GM18507 (cell line): ENCODE results near the gene ATP6V1G3.
"Not testable (repeated sequence)": the region's sequence is repeated elsewhere in the genome, so short reads cannot be mapped to it uniquely, and the experiment has no call there.

Source experiments
- DNase-seq: peaks from one replicate; pipeline ENCODE4 v3.0.0; 2011; ENCODE audit warnings: low read depth; ENCODE audit not compliant: insufficient read length; ENCODE audit errors: extremely low spot score
- FAIRE-seq: peaks from 2 replicates; lab custom pipeline; 2011; peaks lifted over from hg19 to GRCh38; lab: Jason Lieb, UNC

ATP6V1G3 gene

DNA sequence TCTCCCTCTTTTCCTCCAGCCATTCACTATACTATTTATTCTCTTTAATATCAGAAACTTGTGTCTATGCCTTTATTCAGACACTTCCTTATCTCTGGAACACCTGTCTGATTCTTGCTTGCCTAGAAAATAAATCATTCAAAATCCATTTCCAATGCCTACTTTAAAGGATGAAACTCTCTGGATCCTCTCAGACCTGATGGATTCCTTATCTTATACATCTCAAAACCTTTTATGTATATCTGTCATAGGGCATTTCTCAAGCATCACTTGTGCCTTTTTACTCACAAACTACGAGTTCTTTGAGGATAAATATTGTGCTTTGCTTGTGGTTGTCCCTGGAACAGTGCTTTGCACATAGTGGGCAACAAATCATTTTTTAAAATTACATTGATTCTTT is 3.8 kb upstream of the ATP6V1G3 start:
- DNase-seq: no peak
- FAIRE-seq: no peak

DNA sequence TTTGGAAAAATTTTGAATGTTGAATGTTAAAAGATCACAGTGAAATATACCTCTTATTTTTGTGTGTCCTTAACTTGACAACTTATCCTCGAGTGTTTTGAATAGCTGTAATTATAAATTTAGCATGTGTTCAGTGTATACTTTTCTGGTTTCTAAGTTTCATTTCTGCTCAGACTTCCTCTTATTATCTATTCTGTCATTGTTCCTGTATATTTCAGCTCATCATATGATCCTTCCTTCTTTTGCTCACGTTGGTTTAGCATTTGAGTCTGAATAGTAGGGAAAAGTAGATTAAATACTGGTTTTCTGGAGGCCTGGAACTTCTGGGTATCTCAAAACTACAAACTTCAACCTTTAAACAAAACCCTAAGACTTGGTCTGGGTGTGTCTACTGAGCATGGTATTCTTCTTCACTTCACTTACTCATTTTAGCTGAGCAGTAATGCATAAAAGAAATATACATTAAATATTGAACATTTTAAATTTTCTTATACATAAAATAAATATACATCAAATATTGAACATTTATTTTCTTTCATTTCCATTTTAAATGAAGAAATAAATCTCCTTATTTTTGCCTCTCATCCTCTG is 3.3 kb upstream of the ATP6V1G3 start:
- FAIRE-seq: peak; percentile 78
- DNase-seq: no peak

DNA sequence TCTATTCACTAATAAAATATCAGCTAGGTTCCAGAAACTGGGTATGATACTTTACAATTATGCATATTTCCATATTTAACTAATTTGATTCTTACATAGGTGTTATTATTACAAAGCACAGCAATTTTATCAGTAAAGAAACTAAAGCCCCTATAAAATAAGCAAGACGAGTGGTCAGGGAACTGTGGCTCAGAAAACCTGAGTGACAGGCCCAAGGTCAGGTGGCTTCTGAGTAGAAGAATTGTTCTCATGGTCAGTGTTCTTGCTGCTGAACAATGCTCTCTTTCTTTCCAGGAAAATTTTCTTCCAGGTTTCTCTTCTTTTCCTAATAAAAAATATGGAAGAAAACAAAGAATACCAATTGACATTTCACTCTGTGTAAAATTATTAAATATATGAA is 2.2 kb upstream of the ATP6V1G3 start:
- FAIRE-seq: no peak
- DNase-seq: no peak

DNA sequence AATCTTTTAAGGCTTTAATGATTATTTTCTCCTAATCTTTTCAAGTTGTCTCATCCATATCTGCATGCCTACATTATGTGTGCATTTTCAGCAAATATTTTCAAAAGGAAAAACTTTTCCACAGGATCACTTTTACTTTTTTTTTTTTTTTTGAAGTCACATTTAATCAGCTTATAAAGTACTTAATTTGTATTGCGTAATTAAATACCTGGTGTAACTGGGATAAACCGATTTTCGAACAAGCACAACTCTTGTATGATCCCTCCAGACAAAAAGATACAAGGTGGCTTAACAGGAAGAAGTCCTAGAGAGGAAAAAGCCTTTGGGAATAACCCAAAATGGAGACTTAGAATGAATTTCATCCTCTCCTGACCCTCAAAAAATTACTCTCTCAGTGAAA is 1.3 kb upstream of the ATP6V1G3 start:
- FAIRE-seq (no peak), DNase-seq (no peak)

DNA sequence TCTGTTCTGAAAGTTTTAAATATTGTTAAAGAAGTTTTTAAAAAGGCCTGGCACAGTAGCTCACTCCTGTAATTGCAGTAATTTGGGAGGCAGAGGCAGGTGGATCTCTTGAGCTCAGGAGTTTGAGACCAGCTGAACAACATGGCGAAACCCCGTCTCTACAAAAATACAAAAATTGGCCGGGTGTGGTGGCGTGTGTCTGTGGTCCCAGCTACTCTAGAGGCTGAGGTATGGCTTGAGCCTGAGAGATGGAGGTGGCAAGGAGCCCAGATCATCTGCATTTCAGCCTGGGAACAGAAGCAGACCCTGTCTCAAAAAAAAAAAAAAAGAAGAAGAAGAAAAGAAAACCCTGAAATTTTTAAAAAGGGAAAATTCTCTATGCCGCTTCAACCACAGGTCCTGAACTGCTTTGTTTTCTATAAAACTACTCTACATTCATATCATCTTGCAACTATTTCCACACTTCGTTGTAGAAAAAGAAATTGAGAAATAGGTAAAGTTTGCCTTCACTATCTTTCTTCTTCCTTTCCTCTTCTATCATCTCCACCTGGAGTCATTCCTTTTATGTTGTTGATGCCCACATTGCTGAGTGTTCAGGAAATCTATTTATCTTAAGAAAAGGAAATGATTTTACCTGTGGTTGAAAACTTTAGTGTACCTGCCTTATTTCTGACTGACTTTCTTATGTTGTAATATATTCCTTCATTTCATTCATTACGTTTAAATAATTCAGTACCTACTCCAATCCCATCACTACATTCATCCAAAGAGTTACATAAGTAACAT is 1.7 kb downstream of the ATP6V1G3 start:
- FAIRE-seq (no peak), DNase-seq (no peak)

DNA sequence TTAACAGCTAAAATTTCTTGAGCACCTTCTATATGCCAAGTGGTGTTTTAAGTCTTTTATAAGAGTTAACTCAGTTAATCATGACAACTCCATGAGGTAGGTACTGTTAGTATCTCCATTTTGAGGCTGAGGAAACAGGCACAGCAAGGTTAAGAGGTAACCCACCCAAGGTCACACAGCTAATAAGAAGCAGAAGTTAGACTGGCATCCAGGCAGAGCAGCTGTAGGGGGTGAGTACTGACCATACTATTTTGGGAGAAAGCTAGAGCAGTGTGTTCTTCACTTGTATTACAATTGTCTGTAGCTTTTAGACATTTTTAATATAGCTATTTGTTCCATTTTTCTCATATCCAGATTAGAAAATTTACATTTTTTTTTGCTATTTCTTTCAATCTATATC is 4.8 kb downstream of the ATP6V1G3 start:
- DNase-seq: no peak
- no peak for FAIRE-seq

DNA sequence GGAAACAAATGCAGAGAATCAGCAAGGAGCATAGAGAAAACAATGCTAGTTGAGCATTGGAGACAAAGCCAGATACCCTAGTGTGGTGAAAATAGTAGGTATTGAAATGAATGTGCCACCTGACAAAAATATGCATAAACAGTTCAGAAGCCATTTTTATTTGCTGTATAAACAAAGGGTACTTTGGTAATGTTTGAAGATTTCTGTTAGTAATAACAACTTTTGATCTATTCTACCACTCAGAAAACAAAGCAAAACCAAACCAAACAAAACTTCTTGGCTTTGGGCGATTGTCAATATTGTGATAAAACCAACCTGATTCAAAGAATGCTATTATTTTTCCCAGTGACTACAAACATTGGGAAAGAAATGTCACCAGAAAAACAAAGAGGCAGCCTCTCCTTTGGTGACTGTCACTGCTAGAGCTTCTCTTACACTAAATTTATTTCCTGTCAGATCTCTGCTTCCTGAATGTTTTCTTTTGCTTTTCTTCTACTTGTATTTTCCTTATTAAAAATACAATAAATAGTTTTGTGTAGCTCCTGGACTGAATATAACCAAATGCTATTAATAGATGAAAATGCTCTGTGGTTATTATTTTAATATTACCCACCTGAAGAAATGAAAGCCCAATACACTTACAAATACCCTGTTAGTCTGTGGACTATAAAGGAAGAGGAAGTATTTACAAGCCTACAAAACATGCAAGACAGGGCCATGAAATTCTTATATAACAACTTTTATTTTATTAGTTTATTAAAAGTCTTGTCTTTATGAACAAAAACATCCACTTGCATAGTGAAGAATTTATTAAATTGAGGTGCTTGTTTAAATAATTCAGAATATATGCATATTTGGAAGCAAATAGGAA is 5.7 kb downstream of the ATP6V1G3 start:
- FAIRE-seq (no peak), DNase-seq (no peak)

DNA sequence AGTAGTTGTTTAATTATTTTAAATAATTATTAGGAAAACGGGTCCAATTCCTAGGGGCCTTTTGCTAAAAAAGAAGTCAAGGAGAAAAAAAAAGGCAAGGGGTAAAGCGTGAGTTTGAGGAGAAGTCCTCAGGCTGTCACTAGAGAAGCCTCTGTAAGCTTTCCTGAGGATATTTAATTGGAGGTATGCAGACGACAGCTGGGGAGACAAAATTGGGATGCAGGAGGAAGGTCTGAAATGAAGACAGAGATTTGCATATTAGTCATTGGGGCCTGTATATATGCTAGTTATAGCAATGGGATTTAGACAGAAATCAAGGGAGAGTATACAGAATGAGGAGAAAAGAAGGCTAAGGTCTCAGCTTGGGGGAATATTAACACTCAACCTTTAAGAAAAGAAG is 8.6 kb downstream of the ATP6V1G3 start:
- FAIRE-seq: no peak

DNA sequence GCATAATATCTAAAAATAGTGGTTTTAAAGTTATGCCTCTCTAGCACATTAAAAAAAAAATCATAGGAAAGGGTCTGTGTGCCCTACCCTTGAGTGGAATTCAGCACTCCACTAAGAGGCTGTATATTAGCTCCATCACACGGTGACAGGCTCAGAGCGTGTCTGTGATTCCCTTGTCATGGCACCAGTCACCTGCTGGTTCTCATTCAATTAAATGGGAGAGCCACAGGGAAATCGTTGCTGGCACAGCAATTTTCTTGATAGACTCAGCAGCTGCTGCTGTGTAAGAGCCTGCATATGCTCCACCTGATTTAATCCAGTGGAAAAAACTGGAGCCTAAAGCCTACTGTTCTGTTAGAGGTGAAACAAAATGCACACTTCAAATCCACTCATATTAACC is 9.5 kb downstream of the ATP6V1G3 start:
- DNase-seq (no peak), FAIRE-seq (no peak)

More for the DNA sequence above, 8.6 kb downstream of the ATP6V1G3 start:
- DNase-seq: no peak

DNA sequence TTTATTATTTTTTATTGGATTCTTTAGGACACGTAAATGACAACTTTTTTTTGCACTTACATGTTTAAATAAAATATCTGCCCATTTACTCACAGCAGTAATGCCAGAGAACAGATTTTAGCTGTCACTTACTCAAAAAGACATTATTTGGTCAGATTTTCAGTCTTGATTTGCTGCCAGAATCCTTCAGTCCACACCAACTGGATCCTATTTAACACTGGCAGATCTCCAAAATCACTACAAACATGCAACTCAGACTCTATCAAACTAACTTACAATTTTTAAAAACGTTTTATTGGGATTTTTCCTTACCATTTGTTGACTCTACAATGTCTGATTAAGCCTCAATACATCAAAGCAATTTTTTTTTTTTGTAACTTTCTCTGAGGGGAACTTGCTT is 11.1 kb downstream of the ATP6V1G3 start:
- DNase-seq: no peak
- FAIRE-seq: no peak

DNA sequence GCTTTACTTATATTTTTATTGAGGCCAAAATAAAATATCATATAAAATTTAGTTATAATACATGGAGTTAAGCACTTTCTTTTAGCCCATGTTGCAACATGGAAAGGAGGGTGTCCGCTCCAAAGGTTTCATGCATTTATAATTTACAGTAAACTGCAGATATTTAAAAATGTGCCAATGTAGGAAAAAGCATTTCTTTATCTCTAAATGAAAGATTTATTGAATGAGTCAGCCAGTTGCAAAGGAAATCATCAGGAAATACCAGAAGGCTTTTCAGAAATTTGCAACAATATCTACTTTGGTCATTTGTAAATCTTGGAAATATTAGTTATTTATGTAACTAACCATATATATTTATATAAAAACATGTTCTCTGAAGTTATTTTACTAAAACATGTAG is 12.1 kb downstream of the ATP6V1G3 start:
- FAIRE-seq (no peak), DNase-seq (no peak)

DNA sequence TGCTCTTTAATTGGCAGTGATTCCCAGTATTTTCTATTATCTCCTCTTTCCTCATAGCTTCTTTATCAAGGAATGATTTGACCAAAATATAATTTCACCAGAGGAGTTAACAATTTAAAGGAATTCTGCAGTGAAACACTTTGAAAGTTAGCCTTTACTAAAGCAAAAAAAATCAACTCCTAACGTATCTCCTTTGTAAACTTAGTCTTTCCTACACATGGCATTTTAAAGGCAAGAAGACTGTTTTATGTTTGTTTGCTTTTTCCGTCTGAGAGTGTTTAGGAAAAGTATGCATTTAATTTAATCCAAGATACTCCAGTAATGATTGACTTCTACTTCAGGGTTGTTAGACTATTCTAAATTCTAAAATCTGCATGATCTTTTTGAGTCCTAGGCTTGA is 15.9 kb downstream of the ATP6V1G3 start:
- DNase-seq (no peak), FAIRE-seq (peak; percentile 29)

DNA sequence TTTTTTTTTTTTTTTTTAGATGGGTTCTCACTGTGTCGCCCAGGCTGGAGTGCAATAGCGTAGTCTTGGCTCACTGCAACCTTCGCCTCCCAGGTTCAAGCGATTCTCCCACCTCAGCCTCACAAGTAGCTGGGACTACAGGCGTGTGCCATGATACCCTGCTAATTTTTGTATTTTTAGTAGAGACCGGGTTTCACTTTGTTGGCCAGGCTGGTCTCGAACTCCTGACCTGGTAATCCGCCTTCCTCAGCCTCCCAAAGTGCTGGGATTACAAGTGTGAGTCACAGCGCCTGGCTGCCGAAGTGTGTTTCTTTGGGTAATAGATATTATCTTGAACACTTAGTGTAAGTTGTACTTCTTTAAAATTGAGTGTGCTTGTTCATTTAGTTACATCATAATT is 16.4 kb downstream of the ATP6V1G3 start:
- not testable (repeated sequence) for DNase-seq, FAIRE-seq

DNA sequence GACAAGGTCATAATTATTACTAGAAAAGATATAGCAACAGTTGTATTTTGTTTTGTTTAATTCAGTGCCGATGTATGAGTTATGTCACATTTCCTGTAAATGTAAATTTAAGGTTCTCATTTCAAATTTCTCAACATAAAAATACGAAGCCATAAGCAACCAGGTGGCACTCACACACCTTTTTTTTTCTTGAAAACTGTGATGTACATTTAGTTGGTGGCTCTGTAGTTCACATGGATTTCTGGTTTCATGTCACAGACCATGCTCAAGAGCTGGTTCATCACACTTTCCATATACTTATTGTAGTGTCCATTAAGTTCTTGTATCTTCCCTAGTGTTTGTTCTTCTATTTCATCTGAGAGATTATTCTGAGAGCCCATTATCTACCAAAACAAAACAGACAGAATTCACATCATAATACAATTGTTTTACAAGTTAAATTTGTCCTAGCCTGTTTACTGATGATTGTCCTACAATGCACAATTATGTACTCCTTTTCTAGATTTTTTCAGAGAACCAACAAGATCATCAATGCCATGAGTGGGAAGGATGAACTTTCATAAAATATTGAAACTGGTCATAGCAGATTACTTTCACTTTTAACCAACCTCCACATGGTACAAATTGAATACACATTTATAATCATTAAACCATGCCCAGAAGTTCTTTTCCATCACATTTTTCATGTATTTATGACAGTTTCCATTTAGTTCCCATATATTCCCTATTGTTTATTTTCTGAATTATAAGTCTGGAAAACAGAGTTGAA is 17.1 kb downstream of the ATP6V1G3 start:
- no peak for DNase-seq
- FAIRE-seq: no peak

DNA sequence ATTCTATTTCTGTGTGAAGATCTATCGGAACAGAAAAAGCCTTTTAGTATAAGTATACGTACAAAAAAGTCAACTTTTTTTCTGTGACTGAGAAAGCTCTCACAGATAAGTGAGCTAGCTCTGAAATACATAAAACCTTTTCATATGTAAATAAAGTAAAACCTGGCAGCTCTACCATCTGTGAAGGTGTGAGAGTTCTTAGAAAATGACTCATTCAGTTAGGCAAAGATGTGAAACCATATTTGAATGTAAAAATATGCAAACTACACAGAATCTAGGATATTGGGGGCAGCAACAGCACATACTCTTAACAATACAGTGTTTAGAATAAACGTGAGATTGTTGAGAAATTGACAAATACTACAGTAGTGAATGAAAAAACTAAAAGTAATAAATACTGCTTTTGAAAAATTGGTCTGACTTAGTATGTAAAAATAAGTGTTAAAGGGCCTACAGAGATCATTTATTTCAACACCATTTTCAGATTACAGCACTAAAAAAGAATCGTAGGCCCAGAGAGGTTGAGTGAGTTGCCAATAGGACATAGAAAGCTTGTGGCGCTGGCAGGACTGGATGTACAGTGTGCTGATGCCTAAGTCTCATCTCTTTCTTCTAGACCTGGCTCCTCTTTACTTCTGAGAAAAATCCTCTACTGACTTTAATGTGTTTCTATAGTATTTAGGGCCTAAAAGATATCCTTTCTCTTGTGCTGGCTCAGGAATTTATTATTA is 19.8 kb downstream of the ATP6V1G3 start:
- FAIRE-seq (peak; percentile 89), DNase-seq (peak; percentile 49)

DNA sequence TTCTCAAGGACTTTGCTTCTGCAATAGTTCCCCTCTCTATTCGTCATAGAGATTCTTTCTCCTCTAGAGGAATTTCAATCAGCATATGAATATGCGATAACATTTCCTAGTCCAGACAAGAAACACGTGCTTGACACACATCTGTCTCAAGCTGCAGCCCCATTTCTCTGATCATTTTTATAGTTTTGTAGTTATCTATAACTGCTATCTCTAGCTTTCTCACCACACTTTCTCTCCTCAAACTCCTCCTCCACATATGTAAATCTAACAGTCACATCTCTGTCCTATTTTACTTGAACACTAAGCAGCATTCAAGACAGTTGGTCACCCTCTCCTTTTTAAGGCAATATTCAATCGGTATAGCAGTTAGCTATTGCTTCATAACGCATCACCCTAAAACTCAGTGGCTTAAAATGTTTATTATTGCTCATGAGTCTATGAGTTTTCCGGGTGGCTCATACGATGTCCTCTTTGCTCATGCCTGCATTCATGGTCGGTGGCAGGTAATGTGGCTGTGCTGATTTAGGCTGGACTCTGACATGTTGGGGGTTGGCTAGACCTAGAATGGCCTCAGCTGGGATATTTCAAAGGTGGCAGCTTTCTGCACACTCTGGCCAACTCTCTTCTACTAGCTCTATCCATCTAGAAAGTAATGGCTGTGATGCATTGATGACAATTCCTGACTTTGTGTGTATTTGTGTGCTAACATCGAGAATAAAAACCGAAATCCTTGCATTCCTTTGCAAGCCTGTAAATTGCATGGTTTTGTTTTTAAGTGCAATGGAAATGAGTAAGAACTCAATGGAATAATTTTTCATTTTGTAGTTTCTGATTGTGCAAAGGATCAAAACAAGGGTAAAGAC is 20.6 kb downstream of the ATP6V1G3 start:
- FAIRE-seq (peak; percentile 42), DNase-seq (no peak)

DNA sequence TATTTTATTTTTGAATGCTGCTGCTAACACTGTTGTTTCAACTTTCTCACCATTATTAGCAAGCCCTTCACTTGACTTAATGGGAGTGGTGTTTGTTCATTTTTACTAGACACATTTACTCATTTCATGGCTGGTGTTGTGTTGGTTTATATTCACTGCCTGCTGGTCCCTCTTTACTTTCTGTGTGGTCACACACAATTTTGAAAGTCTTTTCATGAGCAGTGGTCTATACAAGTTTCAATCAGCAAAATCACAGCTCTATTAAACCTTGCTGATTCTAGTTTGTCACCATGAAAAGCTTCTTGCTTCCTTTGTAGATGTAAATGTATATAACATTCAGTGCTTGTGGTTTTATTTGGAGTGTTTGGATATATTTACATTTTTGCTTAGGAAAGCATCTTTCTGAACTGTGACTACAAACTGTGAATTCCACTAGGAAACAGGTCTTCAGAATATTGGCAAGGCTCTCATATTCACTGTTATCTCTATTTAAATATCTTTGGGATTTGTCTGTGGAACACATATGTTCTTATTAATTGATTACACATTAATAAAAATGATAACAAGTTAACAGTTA is 22.8 kb downstream of the ATP6V1G3 start:
- DNase-seq (no peak), FAIRE-seq (no peak)

DNA sequence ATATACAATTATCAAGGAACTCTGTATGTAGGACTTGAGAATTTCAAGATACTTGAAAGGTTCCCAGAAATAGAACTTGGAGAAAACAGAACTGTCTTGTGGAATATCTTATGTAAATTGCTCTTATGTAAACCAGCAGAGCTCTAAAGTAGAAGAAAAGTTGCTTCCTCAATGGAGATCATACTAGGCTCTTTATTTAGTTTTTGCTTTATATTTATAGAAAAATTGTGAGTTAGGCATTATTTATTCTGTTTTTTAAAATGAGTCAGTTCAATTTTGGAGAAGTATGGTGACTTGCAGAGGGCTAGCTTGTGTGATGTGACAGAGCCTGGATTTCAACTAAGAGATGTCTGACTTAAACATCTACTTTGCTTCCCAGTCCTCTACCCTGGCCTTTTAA is 40.4 kb downstream of the ATP6V1G3 start:
- no peak for FAIRE-seq

More for the DNA sequence above, 40.4 kb downstream of the ATP6V1G3 start:
- DNase-seq: no peak
